ENCODE measurements around the gene IRF8. TPM values are rescaled to one million over a fixed set of nuclear protein-coding genes. Genes with fewer than 3 reads are reported as not detected.
"Not testable (repeated sequence)": the region's sequence is repeated elsewhere in the genome, so short reads cannot be mapped to it uniquely, and the experiment has no call there.

IRF8 gene
- total RNA-seq, 1 donor from 2014 or later = 29.6 TPM

DNA sequence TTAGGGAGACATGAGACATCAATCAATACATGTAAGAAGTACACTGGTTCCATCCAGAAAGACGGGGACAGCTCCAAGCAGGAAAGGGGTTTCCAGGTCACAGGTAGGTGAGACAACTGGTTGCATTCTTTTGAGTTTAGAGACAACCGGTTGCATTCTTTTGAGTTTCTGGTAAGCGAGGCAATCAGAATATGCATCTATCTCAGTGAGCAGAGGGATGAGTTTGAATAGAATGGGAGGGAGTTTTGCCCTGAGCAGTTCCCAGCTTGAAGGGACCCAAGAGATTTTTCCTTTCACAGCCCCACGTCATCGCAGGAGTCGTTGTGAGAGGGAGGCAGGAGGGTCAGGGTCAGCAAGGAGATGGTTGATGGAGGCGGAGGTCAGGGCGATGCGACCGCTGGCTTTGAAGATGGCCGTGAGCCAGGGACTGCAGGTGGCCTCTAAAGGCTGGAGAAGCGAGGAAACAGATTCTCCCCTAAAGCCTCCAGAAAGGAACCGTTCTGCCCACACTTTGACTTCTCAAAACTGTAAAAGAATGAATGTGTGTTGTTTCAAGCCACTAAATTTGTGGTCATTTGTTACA, 36.5 kb downstream of the IRF8 start:
- DNase-seq (ENCODE audit: low spot score) = no peak

DNA sequence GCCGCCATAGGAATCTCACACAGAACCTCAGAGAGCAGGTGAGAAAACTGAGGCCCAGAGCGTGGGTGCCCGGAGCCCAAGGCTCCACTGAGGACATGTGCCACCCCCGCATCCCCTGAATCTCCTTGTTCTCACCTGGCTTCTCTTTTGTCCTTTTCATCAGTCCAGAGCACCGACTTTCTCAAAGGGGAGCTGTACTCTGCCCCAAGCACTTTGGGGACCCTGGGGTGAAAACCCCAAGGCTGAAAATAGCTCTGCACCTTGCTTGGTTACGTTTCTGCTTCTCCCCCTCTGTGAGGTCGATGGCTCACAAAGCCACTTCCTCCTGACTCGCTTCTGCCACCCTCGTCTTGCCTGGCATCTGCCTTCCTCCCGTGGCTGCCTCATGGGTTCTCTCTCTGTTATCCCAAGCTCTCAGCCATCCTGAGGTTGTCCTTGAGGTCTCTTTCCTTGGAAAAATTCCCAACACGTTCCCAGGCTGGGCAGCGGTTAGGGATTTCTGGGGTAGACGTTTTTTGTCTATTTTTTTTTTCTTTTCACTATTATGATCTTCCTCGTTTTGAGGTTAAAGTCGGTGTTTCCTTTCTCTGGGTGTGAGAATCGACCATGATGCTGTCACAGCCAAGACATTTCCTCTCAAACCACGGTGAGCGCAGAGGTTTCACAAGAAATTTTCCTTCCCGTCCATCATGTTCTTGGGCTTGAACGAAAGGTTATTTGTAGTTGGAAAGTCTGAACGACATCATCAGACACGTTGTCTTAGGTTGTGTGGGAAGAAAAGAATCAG, 37.2 kb downstream of the IRF8 start:
- DNase-seq (ENCODE audit: low spot score) = no peak

- no peak for DNase-seq (ENCODE audit: low spot score)
Measured at GRCh38 chr16:85936816-85937215, 37.9 kb downstream of the IRF8 start.

GRCh38 chr16:85940214-85940613, 41.3 kb downstream of the IRF8 start:
- DNase-seq (ENCODE audit: low spot score) = peak; percentile 73

DNA sequence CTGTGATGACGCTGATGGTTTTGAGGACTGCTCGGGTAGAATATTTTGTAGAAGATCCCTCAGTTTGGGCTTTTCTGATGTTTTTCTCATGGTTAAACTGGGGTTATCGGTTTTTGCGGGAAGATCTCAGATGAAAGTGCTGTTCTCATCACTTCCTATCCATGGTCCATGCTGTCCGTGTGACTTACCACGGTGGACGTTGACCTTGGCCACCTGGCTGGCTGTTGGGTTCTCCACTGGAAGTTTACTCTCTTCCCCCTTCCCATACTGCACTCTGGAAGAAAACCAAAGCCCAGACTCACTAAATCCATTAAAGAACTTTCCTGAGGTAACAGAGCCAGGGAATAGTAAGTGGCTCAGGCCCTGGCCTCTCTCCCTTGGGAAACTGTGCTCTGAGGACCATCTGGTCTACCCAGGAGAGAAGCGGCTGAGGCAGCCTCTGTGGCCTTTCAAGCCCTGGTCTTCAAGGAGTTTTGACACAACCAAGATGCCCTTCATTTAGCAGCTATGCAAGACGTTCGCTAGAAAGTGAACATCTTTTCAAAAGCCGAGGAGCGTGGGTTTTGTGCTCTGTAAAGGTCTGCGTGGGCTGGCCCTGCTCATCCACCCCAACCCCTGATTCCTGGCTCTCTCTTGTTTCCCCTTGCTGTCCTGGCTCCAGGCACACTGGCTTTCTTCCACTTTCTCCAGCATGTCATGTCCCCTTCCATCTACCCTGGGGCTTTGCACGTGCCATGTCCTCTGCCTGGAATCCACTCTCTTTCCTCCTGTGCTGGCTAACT, 43.1 kb downstream of the IRF8 start:
- DNase-seq (ENCODE audit: low spot score) = no peak

DNA sequence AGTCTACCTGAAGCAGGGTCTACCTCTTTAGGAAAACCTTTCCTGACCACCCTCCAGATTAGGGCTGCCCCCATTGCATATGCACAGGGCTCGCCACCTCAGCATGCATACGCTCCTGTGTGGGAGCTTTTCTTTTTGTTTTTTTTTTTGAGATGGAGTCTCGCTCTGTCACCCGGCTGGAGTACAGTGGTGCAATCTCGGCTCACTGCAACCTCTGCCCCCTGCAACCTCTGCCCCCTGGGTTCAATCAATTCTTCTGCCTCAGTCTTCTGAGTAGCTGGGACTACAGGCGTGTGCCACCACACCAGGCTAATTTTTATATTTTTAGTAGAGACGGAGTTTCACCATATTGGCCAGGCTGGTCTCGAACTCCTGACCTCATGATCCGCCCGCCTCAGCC, 43.7 kb downstream of the IRF8 start:
- DNase-seq (ENCODE audit: low spot score) = not testable (repeated sequence)

GRCh38 chr16:85943711-85944110, 44.7 kb downstream of the IRF8 start:
- no peak for DNase-seq (ENCODE audit: low spot score)

DNA sequence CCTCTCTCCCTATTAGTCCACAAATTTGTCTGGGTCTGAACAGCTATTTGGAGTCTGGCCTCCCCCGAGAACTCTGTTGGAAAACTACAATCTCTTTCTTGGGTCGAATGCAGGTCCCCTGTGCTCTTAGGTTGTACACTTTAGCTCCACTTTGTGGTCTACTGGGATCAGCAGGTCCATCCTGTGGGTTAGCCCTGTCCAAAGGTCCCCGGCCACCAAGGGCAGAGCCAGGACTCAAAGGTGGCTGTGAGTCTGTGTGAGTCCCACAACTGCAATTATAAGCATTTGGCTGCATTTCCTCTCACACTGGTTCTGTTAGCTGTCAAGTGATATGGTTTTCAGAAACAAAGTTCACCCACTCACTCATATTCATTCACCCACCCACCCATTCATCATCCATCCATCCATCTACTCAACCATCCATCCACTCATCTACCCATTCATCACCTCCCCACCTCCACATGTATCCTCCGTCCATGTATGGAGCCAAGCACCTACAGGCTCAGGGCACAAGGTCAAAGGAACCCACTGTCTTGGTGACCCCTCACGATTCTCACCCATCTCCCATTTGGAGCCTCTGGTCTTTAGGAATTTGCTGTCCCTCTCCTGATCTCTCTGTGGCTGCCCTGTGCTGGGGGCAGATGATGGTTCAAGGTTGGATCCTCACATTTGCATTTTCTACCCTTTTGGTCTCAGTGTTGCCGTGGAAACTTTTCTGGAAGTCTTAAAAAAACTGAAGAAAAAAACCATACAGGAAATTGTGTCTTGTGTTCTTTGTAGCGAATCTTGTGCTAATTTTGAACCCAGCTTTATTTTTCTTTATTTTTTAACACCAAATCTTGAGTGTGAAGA, 45.8 kb downstream of the IRF8 start:
- no peak for DNase-seq (ENCODE audit: low spot score)

GRCh38 chr16:85945424-85945751, 46.4 kb downstream of the IRF8 start:
- no peak for DNase-seq (ENCODE audit: low spot score)

DNA sequence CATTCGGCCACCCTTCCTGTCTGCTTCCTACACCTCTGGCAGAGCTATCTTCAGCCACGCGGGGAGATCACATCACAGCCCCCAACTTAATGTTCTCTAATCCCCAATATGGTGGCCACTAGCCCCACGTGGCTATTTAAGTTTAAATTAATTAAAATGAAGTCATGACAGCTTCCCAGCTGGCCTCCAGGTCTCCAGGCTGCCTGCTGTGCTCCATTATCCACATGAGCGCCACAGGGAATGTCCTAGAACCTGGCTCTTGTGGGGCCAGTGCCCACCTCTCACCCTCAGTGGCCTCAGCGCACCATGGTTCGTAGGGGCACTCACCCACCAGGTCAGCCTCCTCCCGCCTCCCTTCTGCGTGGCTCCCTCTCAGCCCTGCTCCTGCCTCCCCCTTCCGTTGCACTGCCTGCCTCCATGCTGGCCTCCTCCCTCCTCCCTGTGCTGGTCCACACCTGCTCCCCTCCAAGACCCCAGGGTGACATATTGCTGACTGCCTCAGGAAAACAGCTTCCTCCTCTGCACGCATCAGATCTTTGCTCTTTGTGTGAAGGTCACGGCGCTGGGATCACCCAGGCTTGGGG, 47.7 kb downstream of the IRF8 start:
- no peak for DNase-seq (ENCODE audit: low spot score)

DNA sequence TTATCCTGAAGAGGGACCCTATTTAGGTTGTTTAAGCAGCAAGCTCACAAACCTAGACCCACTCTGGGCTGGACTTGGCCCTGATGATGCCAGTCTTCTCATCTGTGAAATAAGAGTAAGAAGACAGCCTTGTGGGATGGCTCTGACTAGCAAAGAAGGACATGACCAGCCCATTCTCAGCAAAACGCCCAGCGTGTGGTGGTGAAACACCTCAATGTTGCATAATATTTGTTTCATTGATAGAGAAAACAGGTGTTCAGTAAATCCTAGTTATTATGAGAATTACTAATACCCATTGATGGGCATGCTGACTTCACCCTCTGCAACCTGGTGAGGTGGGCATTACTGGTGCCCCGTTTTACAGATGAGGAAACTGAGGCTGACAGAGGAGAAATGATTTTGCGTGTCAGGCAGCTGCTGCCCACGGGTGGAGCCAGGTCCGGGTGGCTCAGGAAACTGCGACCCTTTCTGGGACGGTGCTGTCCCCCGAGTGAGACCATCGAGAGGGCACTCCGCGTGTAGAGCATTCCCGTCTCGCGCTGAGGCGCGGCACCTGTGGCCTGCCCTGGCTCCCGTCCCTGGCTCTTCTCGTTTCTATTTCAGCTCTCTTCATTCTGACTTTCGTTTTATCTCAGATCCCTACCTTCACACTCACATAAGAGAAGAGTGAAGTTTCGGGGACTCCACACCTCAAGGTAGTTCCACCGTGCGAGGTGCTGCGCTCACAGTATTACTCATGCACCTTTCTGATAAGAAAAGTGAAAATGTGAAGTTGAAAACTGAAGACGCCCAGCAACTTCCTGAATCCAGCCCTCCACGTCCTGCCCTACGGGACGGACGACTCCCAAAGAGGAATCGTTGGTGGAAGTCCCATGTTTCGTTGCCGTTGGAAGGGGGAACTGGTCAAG, 48.5 kb downstream of the IRF8 start:
- no peak for DNase-seq (ENCODE audit: low spot score)

DNA sequence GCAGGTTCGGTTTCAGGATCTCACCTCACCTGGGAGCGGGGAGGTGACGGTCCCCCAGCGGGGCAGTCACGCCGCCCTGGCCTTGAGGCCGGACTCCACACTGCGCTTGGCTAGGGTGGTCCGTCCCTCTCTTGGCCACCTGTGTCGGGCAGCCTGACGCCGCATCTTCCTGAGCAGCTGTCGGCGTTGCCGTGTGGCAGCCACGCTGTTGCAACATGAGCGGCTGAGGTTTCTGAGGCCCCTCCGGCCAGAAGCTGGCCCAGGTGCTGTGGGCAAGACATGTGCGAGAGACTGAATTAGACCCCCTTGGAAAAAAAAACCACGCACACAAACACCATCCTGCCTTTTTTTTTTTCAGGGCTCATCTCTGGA, 49.2 kb downstream of the IRF8 start:
- no peak for DNase-seq (ENCODE audit: low spot score)

- no peak for DNase-seq (ENCODE audit: low spot score)
Measured at GRCh38 chr16:85948616-85949265, 49.8 kb downstream of the IRF8 start.

DNA sequence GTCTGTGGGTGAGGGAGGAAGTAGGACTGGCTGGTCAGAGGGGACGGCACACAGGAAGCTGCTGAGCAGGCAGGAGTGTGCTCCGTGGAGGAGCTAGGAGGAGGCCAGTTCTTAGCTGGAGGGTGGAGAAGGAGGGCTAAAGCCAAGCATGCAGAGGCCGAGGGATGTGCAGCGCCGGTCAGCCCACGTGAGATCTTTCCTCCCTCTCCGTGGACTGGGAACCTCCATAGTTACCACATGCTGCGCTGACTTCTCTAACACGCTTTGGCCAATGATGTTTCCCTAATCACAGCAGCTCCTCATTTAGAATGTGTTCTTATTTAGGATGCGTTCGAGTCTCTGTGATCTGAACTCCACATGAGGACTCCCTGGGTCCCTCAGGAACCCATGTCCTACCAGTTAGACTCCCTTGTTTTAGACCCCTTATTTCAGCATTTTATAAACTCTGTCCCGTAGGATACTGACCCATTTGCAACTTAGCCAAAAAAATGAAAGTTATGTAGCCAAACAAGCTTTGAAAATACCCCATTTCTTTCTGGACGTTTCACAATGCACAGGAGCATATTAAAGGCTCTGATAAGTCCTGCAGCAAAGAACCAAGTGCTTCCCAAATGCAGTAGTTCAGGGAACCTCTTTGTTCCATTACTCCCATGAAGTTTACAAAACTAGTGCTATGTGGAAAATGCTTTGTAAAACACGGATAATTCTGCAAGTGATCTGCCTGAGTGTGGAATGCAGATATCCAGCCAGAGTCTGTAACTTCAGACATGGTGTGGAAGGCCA, 51.4 kb downstream of the IRF8 start:
- no peak for DNase-seq (ENCODE audit: low spot score)

GRCh38 chr16:85952197-85952596, 53.2 kb downstream of the IRF8 start:
- no peak for DNase-seq (ENCODE audit: low spot score)

DNA sequence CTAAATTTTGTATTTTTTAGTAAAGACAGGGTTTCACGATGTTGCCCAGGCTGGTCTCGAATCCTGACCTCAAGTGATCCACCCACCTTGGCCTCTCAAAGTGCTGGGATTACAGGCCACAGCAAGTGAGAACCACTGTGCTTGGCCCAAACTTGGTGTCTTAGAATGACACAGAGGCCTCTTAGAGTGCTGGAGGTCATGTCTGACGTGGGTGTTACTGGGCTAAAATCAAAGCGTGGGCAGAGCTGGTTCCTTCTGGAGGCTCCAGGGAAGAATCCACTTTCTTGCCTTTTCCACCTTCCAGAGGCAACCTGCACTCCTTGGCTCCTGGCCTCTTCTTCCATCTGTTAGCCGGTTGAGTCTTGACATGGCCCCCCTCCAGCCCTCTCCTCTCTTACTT, 53.8 kb downstream of the IRF8 start:
- no peak for DNase-seq (ENCODE audit: low spot score)

GRCh38 chr16:85954927-85955519, 56.1 kb downstream of the IRF8 start:
- no peak for DNase-seq (ENCODE audit: low spot score)

DNA sequence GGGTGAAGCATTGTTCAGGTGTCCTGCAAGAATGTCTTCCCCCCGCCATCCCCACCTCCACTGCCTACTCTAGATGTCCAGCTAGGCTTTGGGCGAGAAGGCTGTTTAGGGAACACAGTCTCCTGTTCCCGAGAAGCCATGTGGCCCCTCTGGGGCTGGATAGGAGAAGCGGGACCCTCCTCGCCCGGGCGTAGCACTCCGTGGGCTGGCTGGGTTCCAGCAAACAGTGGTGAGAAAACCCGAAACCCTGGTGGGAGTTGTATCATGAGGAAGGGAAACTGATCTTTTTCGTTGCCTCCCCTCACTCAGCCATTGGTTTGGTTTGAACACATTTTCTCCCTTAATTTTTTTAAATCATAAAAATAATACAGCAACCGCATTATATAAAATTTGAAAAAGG, 56.6 kb downstream of the IRF8 start:
- DNase-seq (ENCODE audit: low spot score) = no peak

DNA sequence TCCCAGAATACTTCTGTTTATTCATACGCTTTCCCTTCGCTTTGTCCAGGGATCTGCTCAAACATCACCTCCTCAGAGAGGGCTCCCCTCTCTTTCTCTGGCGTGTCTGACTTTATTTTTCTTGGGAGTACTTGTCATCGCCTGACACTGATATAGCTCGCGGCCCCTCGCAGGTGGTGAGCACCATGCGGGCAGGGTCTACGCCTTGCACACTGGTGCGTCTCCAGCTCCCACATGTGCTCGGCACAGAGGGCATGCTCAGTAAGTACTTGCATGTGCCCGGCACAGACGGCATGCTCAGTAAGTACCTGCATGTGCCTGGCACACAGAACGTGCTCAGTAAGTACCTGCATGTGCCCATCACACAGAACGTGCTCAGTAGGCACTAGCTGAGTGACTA, 57.5 kb downstream of the IRF8 start:
- no peak for DNase-seq (ENCODE audit: low spot score)
